Measurements from ENCODE around the gene ABHD17C.

The ABHD17C gene

DNA sequence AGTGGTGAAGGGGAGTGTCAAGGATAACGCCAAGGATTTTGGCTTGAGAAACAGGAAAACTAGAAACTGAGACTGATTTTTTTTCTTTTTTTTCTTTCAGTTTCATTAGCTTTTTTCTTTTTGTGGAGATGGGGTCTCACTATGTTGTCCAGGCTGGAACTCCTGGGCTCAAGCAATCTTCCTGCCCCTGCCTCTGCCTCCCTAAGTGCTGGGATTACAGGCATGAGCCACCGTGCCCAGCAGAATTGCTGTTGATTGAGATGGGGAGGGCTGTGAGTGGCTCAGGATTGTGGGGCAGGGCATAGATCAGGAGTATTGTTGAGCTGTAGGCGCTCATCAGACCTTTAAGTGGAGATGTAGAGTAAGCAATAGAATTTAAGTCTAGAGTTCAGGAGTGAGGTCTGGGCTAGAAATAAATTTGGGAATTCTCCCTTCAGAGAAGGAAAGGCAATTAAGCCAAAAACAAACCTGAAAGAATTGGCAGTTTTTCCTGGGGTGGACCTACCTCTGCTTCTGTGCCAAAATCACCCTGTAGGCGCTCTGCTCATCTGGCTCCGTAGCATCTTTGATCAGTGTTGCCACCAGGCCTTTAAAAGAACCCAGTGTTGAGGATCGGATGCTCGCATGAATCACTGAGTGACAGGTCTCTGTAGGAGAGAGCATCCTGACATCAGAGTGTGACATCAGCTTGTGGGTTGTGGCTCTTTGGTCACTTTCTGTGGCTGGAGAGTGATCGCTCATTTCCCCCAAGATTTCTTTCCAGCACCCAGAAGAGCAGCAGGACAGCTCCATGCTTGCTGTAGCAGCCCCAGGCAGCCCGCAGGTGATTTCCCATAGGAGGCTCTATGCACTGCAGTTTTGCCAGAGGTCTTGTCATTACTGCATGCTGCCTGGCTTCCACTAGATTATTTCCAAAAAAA lies 15.8 kb downstream of the ABHD17C start:
- TF ChIP-seq POLR2AphosphoS5 (IDR thresholded peaks at IDR 0.05; ENCODE audit: low read depth, low read length) = no peak
- no peak for TF ChIP-seq POLR2A (IDR thresholded peaks at IDR 0.05; ENCODE audit: low read depth, low read length)
- no peak for TF ChIP-seq TAF1 (IDR thresholded peaks at IDR 0.05; ENCODE audit: borderline replicate concordance, low read depth, low read length)
- DNase-seq (ENCODE audit: insufficient read length) (peak; percentile 14), FAIRE-seq (no peak)

DNA sequence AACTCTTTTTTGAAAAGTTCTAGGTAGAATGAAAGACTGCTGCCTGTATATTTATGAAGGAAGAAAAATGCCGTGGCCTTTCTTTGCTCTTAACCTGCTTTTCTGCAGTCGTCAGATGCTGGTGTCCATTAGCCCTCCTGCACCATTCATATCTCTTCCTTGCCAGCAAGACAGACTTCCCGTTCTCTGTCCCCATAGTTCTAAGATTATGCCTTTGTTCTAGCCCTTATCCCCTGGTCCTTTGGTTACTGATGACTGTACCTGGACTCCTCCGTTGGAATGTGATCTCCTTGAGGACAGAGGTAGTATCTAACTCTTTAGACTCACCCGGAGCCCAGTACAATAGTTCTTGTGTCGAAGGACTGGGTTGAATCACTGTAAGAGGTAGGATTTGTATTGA lies 16.8 kb downstream of the ABHD17C start:
- no peak for TF ChIP-seq TAF1 (IDR thresholded peaks at IDR 0.05; ENCODE audit: borderline replicate concordance, low read depth, low read length)
- TF ChIP-seq POLR2AphosphoS5 (IDR thresholded peaks at IDR 0.05; ENCODE audit: low read depth, low read length) = no peak
- no peak for TF ChIP-seq POLR2A (IDR thresholded peaks at IDR 0.05; ENCODE audit: low read depth, low read length)
- no peak for FAIRE-seq
- DNase-seq (ENCODE audit: insufficient read length) = no peak

DNA sequence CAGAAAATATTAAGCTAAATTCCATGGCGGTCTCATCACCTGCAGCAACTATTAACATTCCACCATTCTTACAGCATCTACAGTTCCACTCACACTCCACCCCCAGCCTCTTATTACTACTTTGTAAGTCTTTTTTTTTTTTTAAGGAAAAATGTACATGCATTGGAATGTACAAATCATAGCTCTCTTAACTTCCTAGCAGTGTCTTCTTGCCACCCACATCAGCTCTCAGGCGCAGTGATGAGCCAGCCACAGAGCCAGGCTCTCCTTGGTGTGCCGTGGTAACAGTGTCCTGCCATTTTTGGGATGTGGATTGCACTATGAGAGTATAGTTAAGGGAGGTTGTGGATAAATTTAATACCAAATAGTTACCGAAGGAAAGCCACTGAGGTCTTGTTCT lies 17.8 kb downstream of the ABHD17C start:
- TF ChIP-seq POLR2A (IDR thresholded peaks at IDR 0.05; ENCODE audit: low read depth, low read length) = no peak
- no peak for TF ChIP-seq POLR2AphosphoS5 (IDR thresholded peaks at IDR 0.05; ENCODE audit: low read depth, low read length)
- TF ChIP-seq TAF1 (IDR thresholded peaks at IDR 0.05; ENCODE audit: borderline replicate concordance, low read depth, low read length) = no peak
- no peak for DNase-seq (ENCODE audit: insufficient read length)
- FAIRE-seq = no peak

DNA sequence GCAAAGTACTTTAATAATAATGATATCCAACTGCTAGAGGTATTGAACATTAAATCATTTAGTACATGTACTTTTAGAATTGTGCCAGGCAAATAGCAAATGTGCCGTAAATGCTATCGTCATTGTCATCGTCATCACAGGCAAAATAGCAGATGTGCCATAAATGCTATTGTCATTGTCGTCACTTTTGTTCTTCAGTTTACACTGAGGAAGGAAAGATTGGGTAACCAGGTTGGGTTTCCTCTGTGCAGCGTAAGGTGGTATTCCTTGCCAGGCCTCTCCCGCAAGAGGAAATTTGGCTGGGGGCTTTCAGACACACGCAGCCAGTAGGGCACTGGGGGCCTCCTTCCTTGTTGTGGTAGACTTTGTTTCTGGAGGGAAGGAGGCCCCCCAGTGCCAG lies 26.4 kb downstream of the ABHD17C start:
- no peak for DNase-seq (ENCODE audit: insufficient read length)
- FAIRE-seq = no peak

DNA sequence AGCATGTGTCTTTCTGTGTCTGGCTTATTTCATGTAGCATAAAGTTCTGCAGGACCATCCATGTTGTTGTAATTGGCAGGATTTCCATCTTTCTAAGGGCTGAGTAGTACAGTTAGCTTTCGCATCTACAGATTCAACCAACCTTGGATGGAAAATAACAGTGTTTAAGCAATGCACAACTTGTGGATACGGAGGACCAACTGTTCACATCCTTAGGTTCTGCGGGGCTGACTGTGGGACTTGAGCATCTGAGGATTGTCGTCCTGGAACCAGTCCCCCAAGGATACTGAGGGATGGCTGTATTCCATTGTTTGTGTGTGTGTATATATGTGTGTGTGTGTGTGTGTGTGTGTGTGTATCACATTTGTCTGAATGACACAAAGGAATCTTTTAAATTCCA lies 27.7 kb downstream of the ABHD17C start:
- FAIRE-seq (no peak), DNase-seq (ENCODE audit: insufficient read length) (no peak)
- TF ChIP-seq POLR2A (IDR thresholded peaks at IDR 0.05; ENCODE audit: low read depth, low read length) = no peak
- TF ChIP-seq TAF1 (IDR thresholded peaks at IDR 0.05; ENCODE audit: borderline replicate concordance, low read depth, low read length) = no peak
- TF ChIP-seq POLR2AphosphoS5 (IDR thresholded peaks at IDR 0.05; ENCODE audit: low read depth, low read length) = no peak

More for the DNA sequence above, 26.4 kb downstream of the ABHD17C start:
- no peak for TF ChIP-seq POLR2A (IDR thresholded peaks at IDR 0.05; ENCODE audit: low read depth, low read length)
- no peak for TF ChIP-seq POLR2AphosphoS5 (IDR thresholded peaks at IDR 0.05; ENCODE audit: low read depth, low read length)
- no peak for TF ChIP-seq TAF1 (IDR thresholded peaks at IDR 0.05; ENCODE audit: borderline replicate concordance, low read depth, low read length)

- DNase-seq (ENCODE audit: insufficient read length) (no peak), FAIRE-seq (no peak)
- TF ChIP-seq TAF1 (IDR thresholded peaks at IDR 0.05; ENCODE audit: borderline replicate concordance, low read depth, low read length) (no peak), POLR2AphosphoS5 (IDR thresholded peaks at IDR 0.05; ENCODE audit: low read depth, low read length) (no peak), POLR2A (IDR thresholded peaks at IDR 0.05; ENCODE audit: low read depth, low read length) (no peak)
Measured at GRCh38 chr15:80727196-80727595, 32.1 kb downstream of the ABHD17C start.

DNA sequence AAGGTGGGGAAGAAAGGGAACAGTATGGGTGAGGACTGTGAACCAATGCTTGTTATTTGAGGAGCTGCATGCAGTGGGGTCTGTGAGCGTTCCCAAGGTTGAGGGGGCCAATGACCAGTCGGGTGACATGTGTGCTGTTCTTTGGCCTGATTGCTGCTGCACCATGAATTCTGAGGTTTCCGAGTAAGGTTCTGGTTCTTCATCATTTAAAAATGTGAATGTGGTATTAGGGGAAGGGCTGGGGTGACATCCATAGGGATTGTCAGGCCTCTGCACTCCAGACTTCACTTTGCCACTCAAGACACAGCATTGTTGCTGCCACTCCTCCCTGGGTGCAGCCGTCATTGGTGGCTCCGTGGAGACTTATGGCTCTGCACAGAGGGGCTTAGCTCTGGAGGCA lies 32.5 kb downstream of the ABHD17C start:
- TF ChIP-seq TAF1 (IDR thresholded peaks at IDR 0.05; ENCODE audit: borderline replicate concordance, low read depth, low read length) (no peak), POLR2AphosphoS5 (IDR thresholded peaks at IDR 0.05; ENCODE audit: low read depth, low read length) (no peak), POLR2A (IDR thresholded peaks at IDR 0.05; ENCODE audit: low read depth, low read length) (no peak)
- FAIRE-seq (no peak), DNase-seq (ENCODE audit: insufficient read length) (no peak)

DNA sequence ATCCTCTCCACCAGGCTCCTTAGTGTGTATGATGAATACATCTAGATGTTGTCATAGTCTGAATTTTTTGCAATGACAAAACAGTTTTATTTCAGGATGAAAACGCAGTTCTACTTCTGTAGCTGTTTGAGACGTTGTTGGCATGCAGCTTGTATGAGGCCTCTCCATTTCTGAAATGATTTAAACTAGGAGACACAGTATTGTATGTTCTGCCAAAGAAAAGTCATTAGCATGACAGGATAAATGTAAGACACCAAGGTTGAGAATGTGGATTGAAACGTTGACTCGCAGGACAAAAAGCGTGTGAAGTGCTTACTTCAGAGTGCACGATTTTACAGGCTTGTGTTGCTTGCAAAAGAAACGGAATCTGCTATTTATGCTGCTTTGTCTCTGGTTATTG lies 35.3 kb downstream of the ABHD17C start:
- FAIRE-seq = no peak
- no peak for TF ChIP-seq POLR2AphosphoS5 (IDR thresholded peaks at IDR 0.05; ENCODE audit: low read depth, low read length)
- no peak for TF ChIP-seq POLR2A (IDR thresholded peaks at IDR 0.05; ENCODE audit: low read depth, low read length)
- TF ChIP-seq TAF1 (IDR thresholded peaks at IDR 0.05; ENCODE audit: borderline replicate concordance, low read depth, low read length) = no peak

GRCh38 chr15:80730926-80731325 lies 35.8 kb downstream of the ABHD17C start:
- FAIRE-seq (no peak), DNase-seq (ENCODE audit: insufficient read length) (no peak)
- TF ChIP-seq TAF1 (IDR thresholded peaks at IDR 0.05; ENCODE audit: borderline replicate concordance, low read depth, low read length) = no peak

More for the DNA sequence above, 35.3 kb downstream of the ABHD17C start:
- no peak for DNase-seq (ENCODE audit: insufficient read length)

GRCh38 chr15:80732167-80732566 lies 37.1 kb downstream of the ABHD17C start:
- FAIRE-seq (no peak), DNase-seq (ENCODE audit: insufficient read length) (no peak)
- TF ChIP-seq POLR2A (IDR thresholded peaks at IDR 0.05; ENCODE audit: low read depth, low read length) (no peak), POLR2AphosphoS5 (IDR thresholded peaks at IDR 0.05; ENCODE audit: low read depth, low read length) (no peak), TAF1 (IDR thresholded peaks at IDR 0.05; ENCODE audit: borderline replicate concordance, low read depth, low read length) (no peak)

- TF ChIP-seq TAF1 (IDR thresholded peaks at IDR 0.05; ENCODE audit: borderline replicate concordance, low read depth, low read length) = no peak
- no peak for TF ChIP-seq POLR2AphosphoS5 (IDR thresholded peaks at IDR 0.05; ENCODE audit: low read depth, low read length)
- no peak for DNase-seq (ENCODE audit: insufficient read length)
- FAIRE-seq = no peak
Measured at GRCh38 chr15:80732818-80733217, 37.7 kb downstream of the ABHD17C start.

GRCh38 chr15:80733460-80733859 lies 38.4 kb downstream of the ABHD17C start:
- FAIRE-seq (no peak), DNase-seq (ENCODE audit: insufficient read length) (no peak)
- TF ChIP-seq TAF1 (IDR thresholded peaks at IDR 0.05; ENCODE audit: borderline replicate concordance, low read depth, low read length) = no peak
- TF ChIP-seq POLR2AphosphoS5 (IDR thresholded peaks at IDR 0.05; ENCODE audit: low read depth, low read length) = no peak
- TF ChIP-seq POLR2A (IDR thresholded peaks at IDR 0.05; ENCODE audit: low read depth, low read length) = no peak
